ENCODE results near the gene FEM1B.

- TF ChIP-seq, protein P1, sequence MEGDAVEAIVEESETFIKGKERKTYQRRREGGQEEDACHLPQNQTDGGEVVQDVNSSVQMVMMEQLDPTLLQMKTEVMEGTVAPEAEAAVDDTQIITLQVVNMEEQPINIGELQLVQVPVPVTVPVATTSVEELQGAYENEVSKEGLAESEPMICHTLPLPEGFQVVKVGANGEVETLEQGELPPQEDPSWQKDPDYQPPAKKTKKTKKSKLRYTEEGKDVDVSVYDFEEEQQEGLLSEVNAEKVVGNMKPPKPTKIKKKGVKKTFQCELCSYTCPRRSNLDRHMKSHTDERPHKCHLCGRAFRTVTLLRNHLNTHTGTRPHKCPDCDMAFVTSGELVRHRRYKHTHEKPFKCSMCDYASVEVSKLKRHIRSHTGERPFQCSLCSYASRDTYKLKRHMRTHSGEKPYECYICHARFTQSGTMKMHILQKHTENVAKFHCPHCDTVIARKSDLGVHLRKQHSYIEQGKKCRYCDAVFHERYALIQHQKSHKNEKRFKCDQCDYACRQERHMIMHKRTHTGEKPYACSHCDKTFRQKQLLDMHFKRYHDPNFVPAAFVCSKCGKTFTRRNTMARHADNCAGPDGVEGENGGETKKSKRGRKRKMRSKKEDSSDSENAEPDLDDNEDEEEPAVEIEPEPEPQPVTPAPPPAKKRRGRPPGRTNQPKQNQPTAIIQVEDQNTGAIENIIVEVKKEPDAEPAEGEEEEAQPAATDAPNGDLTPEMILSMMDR (IDR thresholded peaks at IDR 0.05; ENCODE audit: low read length): no peak
- no peak for TF ChIP-seq EZH2 (IDR thresholded peaks at IDR 0.05; ENCODE audit: borderline replicate concordance, low read length)
These were observed 61.9 kb downstream of the FEM1B start for GRCh38 chr15:68339481-68339880.

Data from OCI-LY1 (cell line).